ENCODE measurements around the gene PAXIP1.
"Not testable (repeated sequence)": the region's sequence is repeated elsewhere in the genome, so short reads cannot be mapped to it uniquely, and the experiment has no call there.

Gene PAXIP1

GRCh38 chr7:155003092-155003375, at the start of gene PAXIP1:
Gene PAXIP1 (minus strand): TSS chr7:155003124. CDS start chr7:155002929, 195 bp downstream.
- no peak for DNase-seq

- DNase-seq, result no peak
Observed at GRCh38 chr7:155051355-155051754, 48.4 kb upstream of the PAXIP1 start.

- DNase-seq, result no peak
Observed at GRCh38 chr7:155048006-155048405, 45.1 kb upstream of the PAXIP1 start.

GRCh38 chr7:155043756-155044155, 40.8 kb upstream of the PAXIP1 start:
- DNase-seq, result no peak

GRCh38 chr7:155038335-155038734, 35.4 kb upstream of the PAXIP1 start:
- no peak for DNase-seq

- not testable (repeated sequence) for DNase-seq
Observed at GRCh38 chr7:155034495-155034894, 31.6 kb upstream of the PAXIP1 start.

- no peak for DNase-seq
Observed at GRCh38 chr7:155032978-155033377, 30.1 kb upstream of the PAXIP1 start.

- no peak for DNase-seq
Observed at GRCh38 chr7:155027879-155028278, 25.0 kb upstream of the PAXIP1 start.

- no peak for DNase-seq
Observed at GRCh38 chr7:155021699-155022145, 18.8 kb upstream of the PAXIP1 start.

- no peak for DNase-seq
Observed at GRCh38 chr7:155020996-155021395, 18.1 kb upstream of the PAXIP1 start.

- DNase-seq, result peak; percentile 92
Observed at GRCh38 chr7:155017834-155018233, 14.9 kb upstream of the PAXIP1 start.

GRCh38 chr7:155011086-155011485, 8.2 kb upstream of the PAXIP1 start:
- no peak for DNase-seq

GRCh38 chr7:155009570-155010157, 6.7 kb upstream of the PAXIP1 start:
- DNase-seq, result no peak

- no peak for DNase-seq
Observed at GRCh38 chr7:155007947-155008346, 5.0 kb upstream of the PAXIP1 start.

- peak; percentile 64 for DNase-seq
Observed at GRCh38 chr7:155003376-155004214, 671 bp upstream of the PAXIP1 start.

GRCh38 chr7:155002411-155003091, 373 bp downstream of the PAXIP1 start:
- peak; percentile 57 for DNase-seq

GRCh38 chr7:155001756-155002410, 1.0 kb downstream of the PAXIP1 start:
- no peak for DNase-seq

GRCh38 chr7:155000795-155001194, 2.1 kb downstream of the PAXIP1 start:
- DNase-seq, result no peak

- no peak for DNase-seq
Observed at GRCh38 chr7:154998481-154998880, 4.4 kb downstream of the PAXIP1 start.

GRCh38 chr7:154997840-154998370, 5.0 kb downstream of the PAXIP1 start:
- DNase-seq, result no peak

- DNase-seq, result no peak
Observed at GRCh38 chr7:154996756-154997155, 6.2 kb downstream of the PAXIP1 start.

GRCh38 chr7:154996101-154996500, 6.8 kb downstream of the PAXIP1 start:
- no peak for DNase-seq

- DNase-seq, result no peak
Observed at GRCh38 chr7:154994996-154995395, 7.9 kb downstream of the PAXIP1 start.
